ENCODE data around the gene PAF1. TPM values are rescaled to one million over a fixed set of nuclear protein-coding genes. Genes with fewer than 3 reads are reported as not detected.
"Not testable (repeated sequence)": the region's sequence is repeated elsewhere in the genome, so short reads cannot be mapped to it uniquely, and the experiment has no call there.

Gene PAF1

GRCh38 chr19:39341129-39341718 is 49.7 kb downstream of the PAF1 start:
- Histone ChIP-seq H4K5ac (ENCODE audit: low read length) (no peak overlapping the region), H3K4me1 (ENCODE audit: control insufficient read depth, low read depth, low read length) (peaks cover 2% of the 10 kb centered on the region), H3K18ac (ENCODE audit: low read length) (no peak overlapping the region), H3K79me1 (ENCODE audit: low read length) (peaks cover 14% of the 10 kb centered on the region), H3K9ac (ENCODE audit: low read length) (peak overlapping the region; percentile 90), H2BK120ac (ENCODE audit: low read depth, low read length) (no peak overlapping the region), H3K4ac (ENCODE audit: low read depth, low read length) (no peak overlapping the region), H3K27me3 (ENCODE audit: insufficient read depth, low read length, poor library complexity) (no peaks in the 10 kb centered on the region), H3K79me2 (ENCODE audit: control insufficient read depth, insufficient read depth, low read length) (peaks cover 11% of the 10 kb centered on the region), H3K27ac (ENCODE audit: low read depth, low read length) (no peak overlapping the region), H2BK15ac (replicated peaks; ENCODE audit: low read depth) (no peak overlapping the region), H3K56ac (ENCODE audit: low read length) (peak overlapping the region; percentile 98), H3K23ac (ENCODE audit: low read length) (peak overlapping the region; percentile 32), H2BK5ac (ENCODE audit: low read length) (no peak overlapping the region), H3K4me3 (ENCODE audit: low read length) (peak overlapping the region; percentile 93), H2AK5ac (ENCODE audit: low read length) (no peak overlapping the region), H3K36me3 (ENCODE audit: control insufficient read depth, insufficient read depth, low read length) (no peaks in the 10 kb centered on the region), H3K4me2 (ENCODE audit: low read length) (peak overlapping the region; percentile 70), H4K8ac (ENCODE audit: low read depth, low read length) (no peak overlapping the region)
- no CpG with 5 or more reads among the region's 17 CpGs for WGBS (ENCODE audit: extremely low coverage, insufficient coverage, low lambda C conversion rate)
- DNase-seq: no peak

GRCh38 chr19:39340156-39340555 is 50.8 kb downstream of the PAF1 start:
- no CpG with 5 or more reads among the region's 7 CpGs for WGBS (ENCODE audit: extremely low coverage, insufficient coverage, low lambda C conversion rate)
- H3K27me3 ChIP-seq (ENCODE audit: insufficient read depth, low read length, poor library complexity); H2BK120ac ChIP-seq (ENCODE audit: low read depth, low read length); H3K4me1 ChIP-seq (ENCODE audit: control insufficient read depth, low read depth, low read length); H3K4me3 ChIP-seq (ENCODE audit: low read length); DNase-seq; H4K5ac ChIP-seq (ENCODE audit: low read length); H3K18ac ChIP-seq (ENCODE audit: low read length); H3K36me3 ChIP-seq (ENCODE audit: control insufficient read depth, insufficient read depth, low read length); H3K4ac ChIP-seq (ENCODE audit: low read depth, low read length); H2BK5ac ChIP-seq (ENCODE audit: low read length); H2BK15ac ChIP-seq (replicated peaks; ENCODE audit: low read depth); H3K79me1 ChIP-seq (ENCODE audit: low read length); H3K79me2 ChIP-seq (ENCODE audit: control insufficient read depth, insufficient read depth, low read length); H2AK5ac ChIP-seq (ENCODE audit: low read length); H3K56ac ChIP-seq (ENCODE audit: low read length); H3K27ac ChIP-seq (ENCODE audit: low read depth, low read length); H3K23ac ChIP-seq (ENCODE audit: low read length); H3K9ac ChIP-seq (ENCODE audit: low read length); H3K4me2 ChIP-seq (ENCODE audit: low read length); H4K8ac ChIP-seq (ENCODE audit: low read depth, low read length): not testable (repeated sequence)

GRCh38 chr19:39339674-39340073 is 51.2 kb downstream of the PAF1 start:
- H3K9ac ChIP-seq (ENCODE audit: low read length): no peak overlapping the region
- no peak overlapping the region for H2BK15ac ChIP-seq (replicated peaks; ENCODE audit: low read depth)
- H4K5ac ChIP-seq (ENCODE audit: low read length): no peak overlapping the region
- peaks cover 6% of the 10 kb centered on the region for H3K79me2 ChIP-seq (ENCODE audit: control insufficient read depth, insufficient read depth, low read length)
- no peak overlapping the region for H2BK120ac ChIP-seq (ENCODE audit: low read depth, low read length)
- no peak overlapping the region for H2AK5ac ChIP-seq (ENCODE audit: low read length)
- no CpG with 5 or more reads among the region's 1 CpG for WGBS (ENCODE audit: extremely low coverage, insufficient coverage, low lambda C conversion rate)
- H3K56ac ChIP-seq (ENCODE audit: low read length): no peak overlapping the region
- peaks cover 2% of the 10 kb centered on the region for H3K4me1 ChIP-seq (ENCODE audit: control insufficient read depth, low read depth, low read length)
- H3K36me3 ChIP-seq (ENCODE audit: control insufficient read depth, insufficient read depth, low read length): no peaks in the 10 kb centered on the region
- H3K27me3 ChIP-seq (ENCODE audit: insufficient read depth, low read length, poor library complexity): no peaks in the 10 kb centered on the region
- H3K27ac ChIP-seq (ENCODE audit: low read depth, low read length): no peak overlapping the region
- no peak overlapping the region for H3K23ac ChIP-seq (ENCODE audit: low read length)
- DNase-seq: no peak
- no peak overlapping the region for H3K18ac ChIP-seq (ENCODE audit: low read length)
- no peak overlapping the region for H2BK5ac ChIP-seq (ENCODE audit: low read length)
- no peak overlapping the region for H4K8ac ChIP-seq (ENCODE audit: low read depth, low read length)
- peaks cover 6% of the 10 kb centered on the region for H3K79me1 ChIP-seq (ENCODE audit: low read length)
- H3K4me3 ChIP-seq (ENCODE audit: low read length): no peak overlapping the region
- no peak overlapping the region for H3K4me2 ChIP-seq (ENCODE audit: low read length)
- no peak overlapping the region for H3K4ac ChIP-seq (ENCODE audit: low read depth, low read length)

- Histone ChIP-seq H3K9ac (ENCODE audit: low read length) (no peak overlapping the region), H3K56ac (ENCODE audit: low read length) (no peak overlapping the region), H3K27ac (ENCODE audit: low read depth, low read length) (no peak overlapping the region), H2BK5ac (ENCODE audit: low read length) (no peak overlapping the region), H2AK5ac (ENCODE audit: low read length) (no peak overlapping the region), H4K5ac (ENCODE audit: low read length) (no peak overlapping the region), H2BK15ac (replicated peaks; ENCODE audit: low read depth) (no peak overlapping the region), H3K4ac (ENCODE audit: low read depth, low read length) (no peak overlapping the region), H3K27me3 (ENCODE audit: insufficient read depth, low read length, poor library complexity) (no peaks in the 10 kb centered on the region), H3K18ac (ENCODE audit: low read length) (no peak overlapping the region), H4K8ac (ENCODE audit: low read depth, low read length) (no peak overlapping the region), H3K4me3 (ENCODE audit: low read length) (no peak overlapping the region), H3K23ac (ENCODE audit: low read length) (no peak overlapping the region), H3K4me2 (ENCODE audit: low read length) (no peak overlapping the region), H2BK120ac (ENCODE audit: low read depth, low read length) (no peak overlapping the region), H3K4me1 (ENCODE audit: control insufficient read depth, low read depth, low read length) (peaks cover 2% of the 10 kb centered on the region), H3K79me2 (ENCODE audit: control insufficient read depth, insufficient read depth, low read length) (no peaks in the 10 kb centered on the region), H3K36me3 (ENCODE audit: control insufficient read depth, insufficient read depth, low read length) (no peaks in the 10 kb centered on the region), H3K79me1 (ENCODE audit: low read length) (no peaks in the 10 kb centered on the region)
- no CpG with 5 or more reads among the region's 3 CpGs for WGBS (ENCODE audit: extremely low coverage, insufficient coverage, low lambda C conversion rate)
- DNase-seq: no peak
Observed at GRCh38 chr19:39336483-39336882, 54.4 kb downstream of the PAF1 start.

Small RNA genes lying within 50 kb of the gene (small RNA-seq; reads per million reads assigned to genes)
- 1.6 reads per million for gene AC011445.2 (ENCODE audit: insufficient read depth)
- gene MIR4530 (ENCODE audit: insufficient read depth): not detected
- gene RN7SL566P (ENCODE audit: insufficient read depth): not detected
